ENCODE data around the gene ANKRD11. TPM values are rescaled to one million over a fixed set of nuclear protein-coding genes. Genes with fewer than 3 reads are reported as not detected.
A peak's percentile ranks its signal among the peaks of the same experiment; 100 is the strongest.

The ANKRD11 gene
- total and polyA plus RNA-seq, 7 experiments from 2014 or later, result 8.7 to 254 (median 239) TPM

DNA sequence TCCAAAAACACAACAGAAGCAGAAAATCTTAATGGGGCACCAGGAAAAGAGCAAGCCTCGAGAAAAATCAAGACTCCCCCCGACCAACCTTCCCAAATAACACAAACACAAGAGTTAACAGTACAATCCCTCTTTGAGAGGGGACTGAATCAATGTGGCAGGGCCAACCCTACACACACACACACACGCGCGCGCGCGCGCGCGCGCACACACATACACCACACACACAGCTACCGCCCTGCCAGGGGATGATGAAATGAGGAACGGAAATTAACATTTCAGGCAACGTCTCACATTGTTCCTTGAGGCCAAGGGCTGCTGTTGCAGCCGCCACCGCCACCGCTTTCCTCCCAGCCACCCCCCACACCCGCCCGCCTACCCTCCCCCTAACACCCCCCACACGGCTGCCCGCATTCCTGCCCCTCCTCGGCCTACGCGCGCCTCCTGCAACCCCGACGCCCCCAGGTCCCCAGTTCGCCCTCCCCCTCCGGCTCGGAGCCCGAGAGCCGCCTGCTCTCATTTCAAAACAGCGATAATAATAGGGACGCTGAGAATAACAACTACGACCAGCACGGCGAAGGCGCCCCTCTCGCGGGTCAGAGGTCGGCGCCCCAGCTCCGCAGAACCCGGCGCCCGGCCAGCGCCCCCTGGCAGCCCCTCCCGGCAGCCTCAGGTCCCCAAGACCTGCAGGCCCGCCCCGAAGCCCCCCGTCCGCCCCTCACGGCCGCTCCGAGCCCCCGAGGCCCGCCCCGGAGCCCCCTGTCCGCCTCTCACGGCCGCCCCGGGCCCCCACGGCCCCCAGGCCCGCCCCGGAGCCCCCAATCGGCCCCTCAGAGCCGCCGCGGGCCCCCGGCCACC is 1.1 kb downstream of the ANKRD11 start:
- ATAC-seq, result peak; percentile 61
- Histone ChIP-seq H3K4me3 (ENCODE audit: low read length) (peak overlapping the region; percentile 74), H3K27me3 (ENCODE audit: control insufficient read depth in 2 of 2, insufficient read depth in 2 of 2, low read length in 2 of 2) (no peaks in the 10 kb centered on the region), H3K36me3 (ENCODE audit: control insufficient read depth in 2 of 3, insufficient read depth in 3 of 3, low read length in 3 of 3) (no peaks in the 10 kb centered on the region), H3K27ac (ENCODE audit: low read depth, low read length) (peak overlapping the region; percentile 87), H3K9me3 (ENCODE audit: control insufficient read depth in 2 of 3, low read length in 3 of 3) (no peaks in the 10 kb centered on the region), H3K4me1 (ENCODE audit: control insufficient read depth in 2 of 2, insufficient read depth in 2 of 2, low read length in 2 of 2) (peaks cover 57 to 61% of the 10 kb centered on the region in 2 donors)
- Mint-ChIP-seq H3K27me3 (peaks cover 0 to 2% (median 0%) of the 10 kb centered on the region in 5 donors), H3K9me3 (peaks cover 0 to 6% (median 0%) of the 10 kb centered on the region in 11 donors), H3K4me1 (peaks cover 61 to 81% (median 63%) of the 10 kb centered on the region in 7 donors), H3K4me3 (peak overlapping the region; percentile 89 to 98 (median 94)), H3K36me3 (peaks cover 0 to 9% (median 5%) of the 10 kb centered on the region in 5 donors), H3K27ac (peak overlapping the region; percentile 89 to 99 (median 97))
- intact Hi-C loops (cut with micrococcal nuclease), result loop anchor here (1.0 to 5.0 kb wide), 8 partner anchors 49 to 213 kb away; partner anchors contain the start of gene SPATA2L (in 1 of the 2)
- ChIA-PET POLR2A (interaction anchor here (0.6 to 5.9 kb wide), 22 partner anchors 8 to 174 kb away, joined by 3 to 68 read pairs (median 4); partner anchors contain the start of gene SPG7), CTCF (interaction anchor here (1.0 to 1.1 kb wide), 3 partner anchors 62 to 156 kb away, joined by 3 to 5 read pairs (median 3); no protein-coding TSS in a partner anchor)
- DNase-seq, result peak; percentile 61 to 93 (median 89)

DNA sequence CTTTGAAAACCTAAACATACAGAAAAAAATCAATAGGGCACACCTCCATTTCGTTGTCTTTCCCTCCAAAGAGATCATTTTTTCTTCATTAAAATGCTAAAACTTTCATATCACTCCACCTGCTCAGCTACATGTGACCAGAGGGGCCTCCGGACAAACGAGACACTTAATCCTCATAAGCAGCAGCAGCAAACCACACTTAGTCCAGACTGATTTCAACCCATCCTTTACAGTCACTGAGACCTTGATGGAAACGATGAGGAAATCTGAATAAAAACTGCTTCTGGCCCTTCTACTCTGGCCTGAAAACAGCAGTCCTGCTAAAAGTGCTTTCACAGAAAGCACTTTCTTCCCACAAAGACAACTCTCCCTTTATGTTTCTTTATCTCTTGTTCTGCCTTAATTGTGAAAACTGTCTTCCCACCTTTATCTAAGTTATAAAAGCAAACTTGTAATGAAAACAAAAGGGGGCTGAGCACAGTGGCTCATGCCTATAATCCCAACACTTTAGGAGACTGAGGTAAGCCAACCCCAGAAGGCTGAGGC is 4.6 kb downstream of the ANKRD11 start:
- intact Hi-C loops (cut with micrococcal nuclease), result loop anchor here (2.0 to 5.0 kb wide), 6 partner anchors 19 to 217 kb away; partner anchors contain the start of gene SPATA2L (in 1 of the 2)
- H3K9me3 Mint-ChIP-seq, result peaks cover 0 to 6% (median 0%) of the 10 kb centered on the region in 11 donors
- H3K4me3 Mint-ChIP-seq, result peak overlapping the region; percentile 73 to 98 (median 88)
- H3K4me1 ChIP-seq (ENCODE audit: control insufficient read depth in 2 of 2, insufficient read depth in 2 of 2, low read length in 2 of 2), result peaks cover 74 to 81% of the 10 kb centered on the region in 2 donors
- POLR2A ChIA-PET, result interaction anchor here (0.6 to 4.6 kb wide), 10 partner anchors 9 to 276 kb away, joined by 3 to 17 read pairs (median 4); no protein-coding TSS in a partner anchor
- H3K36me3 ChIP-seq (ENCODE audit: control insufficient read depth in 2 of 3, insufficient read depth in 3 of 3, low read length in 3 of 3), result no peaks in the 10 kb centered on the region
- peak overlapping the region; percentile 19 for H3K4me3 ChIP-seq (ENCODE audit: low read length)
- peaks cover 0 to 2% (median 0%) of the 10 kb centered on the region in 5 donors for H3K27me3 Mint-ChIP-seq
- ATAC-seq (no peak), DNase-seq (no peak)
- H3K27me3 ChIP-seq (ENCODE audit: control insufficient read depth in 2 of 2, insufficient read depth in 2 of 2, low read length in 2 of 2), result no peaks in the 10 kb centered on the region
- CTCF ChIA-PET, result interaction anchor here (0.6 to 0.9 kb wide), 4 partner anchors 9 to 204 kb away, joined by 3 to 4 read pairs (median 3); no protein-coding TSS in a partner anchor
- H3K4me1 Mint-ChIP-seq, result peaks cover 73 to 88% (median 78%) of the 10 kb centered on the region in 7 donors
- no peaks in the 10 kb centered on the region for H3K9me3 ChIP-seq (ENCODE audit: control insufficient read depth in 2 of 3, low read length in 3 of 3)
- H3K27ac Mint-ChIP-seq, result peak overlapping the region; percentile 83 to 99 (median 96)
- H3K36me3 Mint-ChIP-seq, result peaks cover 0 to 21% (median 3%) of the 10 kb centered on the region in 5 donors
- H3K27ac ChIP-seq (ENCODE audit: low read depth, low read length), result peak overlapping the region; percentile 70

DNA sequence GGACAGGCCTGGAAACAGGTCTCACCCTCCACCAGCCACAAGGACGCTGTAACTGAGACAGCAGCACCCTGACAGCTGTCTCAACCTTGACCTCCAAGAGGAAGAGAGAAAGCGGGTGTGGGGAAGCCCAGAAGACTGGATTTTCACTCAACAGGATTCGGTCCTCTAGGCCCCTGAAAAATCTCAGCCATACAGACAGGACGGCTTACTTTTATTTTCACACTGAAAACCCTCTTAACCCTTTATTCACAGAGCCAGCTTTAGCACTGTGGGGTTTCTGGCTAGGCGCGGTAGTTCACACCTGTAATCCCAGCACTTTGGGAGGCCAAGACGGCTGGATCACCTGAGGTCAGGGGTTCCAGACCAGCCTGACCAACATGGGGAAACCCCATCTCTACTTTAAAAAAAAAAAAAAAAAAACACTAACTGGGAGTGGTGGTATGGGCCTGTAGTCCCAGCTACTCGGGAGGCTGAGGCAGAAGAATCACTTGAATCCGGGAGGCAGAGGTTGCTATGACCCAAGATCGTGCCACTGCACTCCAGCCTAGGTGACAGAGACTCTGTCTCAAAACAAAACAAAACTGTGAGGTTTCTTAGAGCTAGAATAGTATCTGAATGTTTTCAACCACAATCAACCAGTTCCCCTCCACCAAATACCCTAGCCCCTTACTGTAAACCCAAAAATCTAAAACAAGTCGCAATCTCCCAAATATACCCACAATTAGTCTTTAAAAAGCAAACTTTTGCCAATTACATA is 5.3 kb downstream of the ANKRD11 start:
- intact Hi-C loops (cut with micrococcal nuclease), result loop anchor here (1.0 to 5.0 kb wide), 9 partner anchors 9 to 217 kb away; partner anchors contain the start of gene SPATA2L (in 1 of the 2)

DNA sequence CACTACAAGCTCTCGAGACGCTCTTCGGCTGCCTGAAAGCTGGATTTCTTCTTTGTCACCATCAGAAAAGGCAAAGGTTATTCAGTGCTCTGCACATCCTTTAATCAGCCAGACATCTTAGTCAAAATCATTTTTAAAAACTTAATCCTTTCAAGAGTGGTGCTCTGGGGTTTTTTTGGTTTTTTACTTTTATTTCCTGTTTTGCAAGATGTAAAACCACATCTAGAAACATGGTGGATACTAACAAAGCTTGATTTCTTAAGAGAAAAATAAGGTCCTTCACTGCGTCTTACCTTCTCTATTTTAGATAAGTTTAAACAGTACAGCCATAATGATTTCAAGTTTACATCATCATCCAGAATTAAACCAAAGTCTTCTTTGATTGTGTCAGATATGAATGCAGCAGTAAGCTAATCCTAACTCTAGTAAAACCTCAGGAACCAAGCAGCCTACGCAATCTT is 6.3 kb downstream of the ANKRD11 start:
- Histone ChIP-seq H3K27me3 (ENCODE audit: control insufficient read depth in 2 of 2, insufficient read depth in 2 of 2, low read length in 2 of 2) (no peaks in the 10 kb centered on the region), H3K27ac (ENCODE audit: low read depth, low read length) (peak overlapping the region; percentile 70), H3K4me3 (ENCODE audit: low read length) (peak overlapping the region; percentile 19), H3K36me3 (ENCODE audit: control insufficient read depth in 2 of 3, insufficient read depth in 3 of 3, low read length in 3 of 3) (no peaks in the 10 kb centered on the region), H3K9me3 (ENCODE audit: control insufficient read depth in 2 of 3, low read length in 3 of 3) (no peaks in the 10 kb centered on the region), H3K4me1 (ENCODE audit: control insufficient read depth in 2 of 2, insufficient read depth in 2 of 2, low read length in 2 of 2) (peaks cover 80 to 89% of the 10 kb centered on the region in 2 donors)
- DNase-seq (peak in 7 of 9 donors; percentile 60 to 87 (median 83)), ATAC-seq (peak; percentile 77)
- Mint-ChIP-seq H3K9me3 (peaks cover 0 to 5% (median 0%) of the 10 kb centered on the region in 11 donors), H3K27me3 (peaks cover 0 to under 1% (median 0%) of the 10 kb centered on the region in 5 donors), H3K27ac (peak overlapping the region; percentile 83 to 99 (median 96)), H3K4me3 (peak overlapping the region; percentile 78 to 98 (median 87)), H3K4me1 (peaks cover 80 to 96% (median 87%) of the 10 kb centered on the region in 7 donors), H3K36me3 (peaks cover 0 to 20% (median 3%) of the 10 kb centered on the region in 5 donors)
- intact Hi-C loops (cut with micrococcal nuclease), result loop anchor here (1.0 to 2.0 kb wide), 6 partner anchors 8 to 123 kb away; no protein-coding TSS in a partner anchor
- ChIA-PET CTCF (interaction anchor here (0.5 to 1.6 kb wide), 5 partner anchors 9 to 244 kb away, joined by 3 to 4 read pairs (median 3); no protein-coding TSS in a partner anchor), POLR2A (interaction anchor here (0.5 to 4.6 kb wide), 18 partner anchors 10 to 263 kb away, joined by 3 to 17 read pairs (median 4); partner anchors contain the start of gene SPG7)

More for the DNA sequence above, 5.3 kb downstream of the ANKRD11 start:
- peak overlapping the region; percentile 83 to 99 (median 96) for H3K27ac Mint-ChIP-seq
- no peaks in the 10 kb centered on the region for H3K9me3 ChIP-seq (ENCODE audit: control insufficient read depth in 2 of 3, low read length in 3 of 3)
- H3K9me3 Mint-ChIP-seq, result peaks cover 0 to 6% (median 0%) of the 10 kb centered on the region in 11 donors
- peak overlapping the region; percentile 78 to 98 (median 88) for H3K4me3 Mint-ChIP-seq
- POLR2A ChIA-PET, result interaction anchor here (0.6 to 4.6 kb wide), 12 partner anchors 8 to 124 kb away, joined by 3 to 17 read pairs (median 4); partner anchors contain the start of gene SPG7
- peak overlapping the region; percentile 19 for H3K4me3 ChIP-seq (ENCODE audit: low read length)
- peaks cover 0 to 2% (median 0%) of the 10 kb centered on the region in 5 donors for H3K27me3 Mint-ChIP-seq
- peaks cover 79 to 86% of the 10 kb centered on the region in 2 donors for H3K4me1 ChIP-seq (ENCODE audit: control insufficient read depth in 2 of 2, insufficient read depth in 2 of 2, low read length in 2 of 2)
- H3K4me1 Mint-ChIP-seq, result peaks cover 80 to 91% (median 83%) of the 10 kb centered on the region in 7 donors
- DNase-seq (peak in 3 of 9 donors; percentile 28 to 42 (median 33)), ATAC-seq (no peak)
- peaks cover 0 to 21% (median 3%) of the 10 kb centered on the region in 5 donors for H3K36me3 Mint-ChIP-seq
- no peaks in the 10 kb centered on the region for H3K36me3 ChIP-seq (ENCODE audit: control insufficient read depth in 2 of 3, insufficient read depth in 3 of 3, low read length in 3 of 3)
- H3K27me3 ChIP-seq (ENCODE audit: control insufficient read depth in 2 of 2, insufficient read depth in 2 of 2, low read length in 2 of 2), result no peaks in the 10 kb centered on the region
- CTCF ChIA-PET, result interaction anchor here (0.5 to 0.8 kb wide), 4 partner anchors 18 to 196 kb away, joined by 3 to 4 read pairs (median 3); no protein-coding TSS in a partner anchor
- peak overlapping the region; percentile 70 for H3K27ac ChIP-seq (ENCODE audit: low read depth, low read length)

DNA sequence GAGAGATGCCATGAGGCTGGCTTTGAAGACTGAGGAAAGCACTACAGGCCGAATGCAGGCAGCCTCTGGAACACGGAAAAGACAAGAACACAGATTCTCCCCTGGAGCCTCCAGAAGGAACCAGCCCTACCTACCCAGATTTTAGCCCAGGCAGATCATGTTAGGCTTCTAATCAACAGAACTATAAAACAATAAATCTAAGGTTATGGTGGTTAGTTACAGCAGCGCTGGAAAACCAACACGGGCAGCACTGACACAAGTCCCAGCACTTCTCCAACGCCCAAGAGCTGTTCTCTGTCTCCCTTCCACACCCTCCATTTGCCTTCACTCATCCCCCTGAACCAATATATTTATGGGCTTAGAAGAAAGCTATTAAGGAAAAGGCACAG is 7.5 kb downstream of the ANKRD11 start:
- POLR2A ChIA-PET, result interaction anchor here (0.6 to 4.6 kb wide), 5 partner anchors 8 to 353 kb away, joined by 4 to 17 read pairs (median 6); no protein-coding TSS in a partner anchor
- intact Hi-C loops (cut with micrococcal nuclease), result no loop called here
- CTCF ChIA-PET, result interaction anchor here (1.6 kb wide), 1 partner anchor 8 kb away, joined by 4 read pairs; no protein-coding TSS in a partner anchor

More for the DNA sequence above, 7.5 kb downstream of the ANKRD11 start:
- Histone ChIP-seq H3K27me3 (ENCODE audit: control insufficient read depth in 2 of 2, insufficient read depth in 2 of 2, low read length in 2 of 2) (no peaks in the 10 kb centered on the region), H3K36me3 (ENCODE audit: control insufficient read depth in 2 of 3, insufficient read depth in 3 of 3, low read length in 3 of 3) (no peaks in the 10 kb centered on the region), H3K4me1 (ENCODE audit: control insufficient read depth in 2 of 2, insufficient read depth in 2 of 2, low read length in 2 of 2) (peaks cover 81 to 90% of the 10 kb centered on the region in 2 donors), H3K9me3 (ENCODE audit: control insufficient read depth in 2 of 3, low read length in 3 of 3) (no peaks in the 10 kb centered on the region), H3K27ac (ENCODE audit: low read depth, low read length) (peak overlapping the region; percentile 70), H3K4me3 (ENCODE audit: low read length) (peak overlapping the region; percentile 11)
- H3K9me3 Mint-ChIP-seq, result peaks cover 0 to 3% (median 0%) of the 10 kb centered on the region in 11 donors
- ATAC-seq (no peak), DNase-seq (no peak)
- H3K36me3 Mint-ChIP-seq, result peaks cover 0 to 18% (median 3%) of the 10 kb centered on the region in 5 donors
- H3K27me3 Mint-ChIP-seq, result no peaks in the 10 kb centered on the region
- H3K4me1 Mint-ChIP-seq, result peaks cover 82 to 96% (median 89%) of the 10 kb centered on the region in 7 donors
- H3K4me3 Mint-ChIP-seq, result peak overlapping the region; percentile 74 to 98 (median 87)
- H3K27ac Mint-ChIP-seq, result peak overlapping the region; percentile 67 to 99 (median 93)

Data from naive thymus-derived CD4-positive, alpha-beta T cell (primary cell).